Osteoblast (primary cell): ENCODE results near the gene FBN2. TPM values are rescaled to one million over a fixed set of nuclear protein-coding genes. Genes with fewer than 3 reads are reported as not detected.
A peak's percentile ranks its signal among the peaks of the same experiment; 100 is the strongest.

ENCODE experiments used
- DNase-seq: peaks from one replicate; pipeline ENCODE4 v3.0.0; 2011; ENCODE audit warnings: low spot score, mixed read lengths; ENCODE audit not compliant: insufficient read length; ENCODE audit errors: missing footprints
- H2AFZ ChIP-seq: 2 replicates; pipeline ENCODE4 v1.6.0; 2011; ENCODE audit warnings: mild to moderate bottlenecking, low read length
- H3K27ac ChIP-seq: 2 replicates; pipeline ENCODE4 v1.5.1; 2011; ENCODE audit warnings: mild to moderate bottlenecking, low read depth, low read length, moderate library complexity
- H3K27me3 ChIP-seq: 2 replicates; pipeline ENCODE4 v1.6.0; 2012; ENCODE audit warnings: mild to moderate bottlenecking, control low read depth, inconsistent platforms, low read length, moderate library complexity; ENCODE audit not compliant: insufficient read depth
- H3K36me3 ChIP-seq: 2 replicates; pipeline ENCODE4 v1.5.1; 2011; ENCODE audit warnings: mild to moderate bottlenecking, low read length, control low read depth, moderate library complexity; ENCODE audit not compliant: insufficient read depth
- H3K4me1 ChIP-seq: 2 replicates; pipeline ENCODE4 v1.5.1; 2011; ENCODE audit warnings: mild to moderate bottlenecking, low read length, control low read depth, moderate library complexity; ENCODE audit not compliant: insufficient read depth
- H3K4me2 ChIP-seq: 2 replicates; pipeline ENCODE4 v1.6.0; 2011; ENCODE audit warnings: mild to moderate bottlenecking, low read length; ENCODE audit not compliant: insufficient read depth
- H3K4me3 ChIP-seq: fragments of 200-600 bp; sonication (generic); 3 replicates; pipeline ENCODE4 v1.5.1; 2012; ENCODE audit warnings: mild to moderate bottlenecking, low read length, inconsistent platforms; ENCODE audit not compliant: insufficient read depth
- H3K79me2 ChIP-seq: 2 replicates; pipeline ENCODE4 v1.6.0; 2012; ENCODE audit warnings: mild to moderate bottlenecking, low read length, control low read depth, inconsistent platforms; ENCODE audit not compliant: insufficient read depth
- H3K9me3 ChIP-seq: 2 replicates; pipeline ENCODE4 v1.5.1; 2011; ENCODE audit warnings: low read depth, low read length, control low read depth
- H4K20me1 ChIP-seq: 2 replicates; pipeline ENCODE4 v1.6.0; 2012; ENCODE audit warnings: mild to moderate bottlenecking, low read length, control low read depth; ENCODE audit not compliant: insufficient read depth
- CTCF ChIP-seq: IDR thresholded peaks from 2 replicates; pipeline ENCODE4 v1.5.1; 2011; ENCODE audit warnings: mild to moderate bottlenecking, low read depth, low read length, moderate library complexity; ENCODE audit errors: extremely low read depth
- total RNA-seq: library from RNA; depleted of rRNA; stranded (reverse); fragments of >200 nt; gene quantifications from 2 replicates; pipeline ENCODE4 v1.2.3, GENCODE V29; 2012

Gene FBN2
- total RNA-seq, 1 donor = 16.6 TPM

GRCh38 chr5:128228008-128228407 is 310.0 kb downstream of the FBN2 start:
- peak; percentile 83 for DNase-seq
- Histone ChIP-seq H3K27me3 (no peaks in the 10 kb centered on the region), H4K20me1 (no peaks in the 10 kb centered on the region), H3K79me2 (no peaks in the 10 kb centered on the region), H3K4me2 (peak overlapping the region; percentile 54), H3K9me3 (no peaks in the 10 kb centered on the region), H3K4me3 (no peak overlapping the region), H3K4me1 (peaks cover 15% of the 10 kb centered on the region), H3K27ac (peak overlapping the region; percentile 27), H2AFZ (no peak overlapping the region), H3K36me3 (no peaks in the 10 kb centered on the region)
- TF ChIP-seq CTCF = no peak

- no peaks in the 10 kb centered on the region for H3K36me3 ChIP-seq
- no peaks in the 10 kb centered on the region for H3K9me3 ChIP-seq
- H4K20me1 ChIP-seq = no peaks in the 10 kb centered on the region
- H3K4me3 ChIP-seq = no peak overlapping the region
- TF ChIP-seq CTCF = no peak
- no peak overlapping the region for H3K27ac ChIP-seq
- DNase-seq = no peak
- no peak overlapping the region for H3K4me2 ChIP-seq
- no peaks in the 10 kb centered on the region for H3K79me2 ChIP-seq
- H2AFZ ChIP-seq = no peak overlapping the region
- H3K27me3 ChIP-seq = no peaks in the 10 kb centered on the region
- H3K4me1 ChIP-seq = peaks cover 15% of the 10 kb centered on the region
These were observed 312.6 kb downstream of the FBN2 start for GRCh38 chr5:128225245-128226030.

GRCh38 chr5:128224336-128224735 is 313.7 kb downstream of the FBN2 start:
- peaks cover 15% of the 10 kb centered on the region for H3K4me1 ChIP-seq
- no peak overlapping the region for H3K4me3 ChIP-seq
- no peaks in the 10 kb centered on the region for H3K36me3 ChIP-seq
- no peak for DNase-seq
- no peaks in the 10 kb centered on the region for H3K27me3 ChIP-seq
- TF ChIP-seq CTCF = no peak
- no peaks in the 10 kb centered on the region for H4K20me1 ChIP-seq
- H3K4me2 ChIP-seq = no peak overlapping the region
- H3K79me2 ChIP-seq = no peaks in the 10 kb centered on the region
- no peaks in the 10 kb centered on the region for H3K9me3 ChIP-seq
- no peak overlapping the region for H2AFZ ChIP-seq
- H3K27ac ChIP-seq = no peak overlapping the region

GRCh38 chr5:128220841-128221240 is 317.2 kb downstream of the FBN2 start:
- no peak for DNase-seq
- no peak for TF ChIP-seq CTCF
- peaks cover 16% of the 10 kb centered on the region for H3K4me1 ChIP-seq
- no peak overlapping the region for H3K4me3 ChIP-seq
- H2AFZ ChIP-seq = no peak overlapping the region
- H3K79me2 ChIP-seq = no peaks in the 10 kb centered on the region
- H4K20me1 ChIP-seq = no peaks in the 10 kb centered on the region
- H3K36me3 ChIP-seq = no peaks in the 10 kb centered on the region
- no peaks in the 10 kb centered on the region for H3K27me3 ChIP-seq
- no peak overlapping the region for H3K4me2 ChIP-seq
- no peaks in the 10 kb centered on the region for H3K9me3 ChIP-seq
- no peak overlapping the region for H3K27ac ChIP-seq
